Measurements from ENCODE around the gene CHEK2.
"Not testable (repeated sequence)": the region's sequence is repeated elsewhere in the genome, so short reads cannot be mapped to it uniquely, and the experiment has no call there.

- TF ChIP-seq CTCF, POLR2A, EP300, POLR2AphosphoS5 (IDR thresholded peaks at IDR 0.05): not testable (repeated sequence)
Observed at GRCh38 chr22:28678778-28679610, 62.6 kb downstream of the CHEK2 start.

Data from sigmoid colon (tissue), 4 donors.